GM12873 (cell line): ENCODE data around the gene UPP2.

Experiments
- CTCF ChIP-seq: IDR thresholded peaks from 2 replicates; pipeline ENCODE4 v1.5.1; 2012; ENCODE audit warnings: low read depth, mild to moderate bottlenecking, moderate library complexity, low read length, control low read depth; ENCODE audit not compliant: insufficient read depth; ENCODE audit errors: missing control alignments

The UPP2 gene

DNA sequence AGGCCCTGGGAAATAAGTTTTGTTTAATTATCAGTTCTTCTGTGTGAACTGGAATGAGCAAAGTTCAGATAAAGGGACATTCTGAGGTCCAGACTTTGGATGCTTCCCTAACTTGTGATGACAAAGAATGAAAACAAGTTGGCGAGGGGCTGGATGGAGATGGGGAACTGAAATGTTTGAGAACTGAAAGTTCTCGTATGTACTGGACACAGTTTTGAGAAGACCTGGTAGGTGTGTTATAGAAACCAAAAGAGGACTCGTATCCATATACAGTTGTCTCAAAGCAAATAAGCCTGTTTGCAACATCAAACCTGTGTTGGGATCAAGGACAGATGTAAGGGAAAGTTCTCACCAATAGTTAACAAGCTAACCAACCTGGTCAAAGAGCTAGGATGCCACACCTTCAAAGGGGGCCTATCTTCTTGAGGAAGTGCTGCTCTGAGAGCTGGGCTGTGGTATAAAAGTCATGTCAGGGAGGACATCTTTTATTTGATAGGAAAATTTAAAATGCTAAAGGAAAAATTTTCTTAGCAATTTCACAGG is at the start of gene UPP2:
UPP2 (plus strand) TSS at position 493 of the 543 bp plus-strand sequence. CDS start 188 bp downstream, outside the sequence.
- no peak for TF ChIP-seq CTCF

- no peak for TF ChIP-seq CTCF
These were observed 48.9 kb upstream of the UPP2 start for GRCh38 chr2:158052761-158053160.

DNA sequence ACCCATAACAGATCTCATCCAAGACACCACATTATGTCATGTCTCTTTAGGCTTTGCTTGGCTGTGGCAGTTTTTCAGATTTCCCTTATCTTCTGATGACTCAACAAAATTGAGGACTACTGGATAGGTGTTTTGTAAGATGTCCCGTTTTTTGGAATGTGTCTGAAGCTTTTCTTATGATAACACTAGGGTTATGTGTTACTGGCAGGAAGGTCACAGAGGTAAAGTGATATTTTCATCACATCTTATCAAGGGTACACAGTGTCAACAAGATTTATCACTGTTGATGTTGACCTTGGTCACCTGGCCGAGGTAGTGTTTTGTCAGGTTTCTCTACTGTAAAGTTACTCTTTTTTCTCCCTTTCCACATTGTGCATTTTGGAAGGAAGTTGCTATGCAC is 44.8 kb upstream of the UPP2 start:
- TF ChIP-seq CTCF: no peak

DNA sequence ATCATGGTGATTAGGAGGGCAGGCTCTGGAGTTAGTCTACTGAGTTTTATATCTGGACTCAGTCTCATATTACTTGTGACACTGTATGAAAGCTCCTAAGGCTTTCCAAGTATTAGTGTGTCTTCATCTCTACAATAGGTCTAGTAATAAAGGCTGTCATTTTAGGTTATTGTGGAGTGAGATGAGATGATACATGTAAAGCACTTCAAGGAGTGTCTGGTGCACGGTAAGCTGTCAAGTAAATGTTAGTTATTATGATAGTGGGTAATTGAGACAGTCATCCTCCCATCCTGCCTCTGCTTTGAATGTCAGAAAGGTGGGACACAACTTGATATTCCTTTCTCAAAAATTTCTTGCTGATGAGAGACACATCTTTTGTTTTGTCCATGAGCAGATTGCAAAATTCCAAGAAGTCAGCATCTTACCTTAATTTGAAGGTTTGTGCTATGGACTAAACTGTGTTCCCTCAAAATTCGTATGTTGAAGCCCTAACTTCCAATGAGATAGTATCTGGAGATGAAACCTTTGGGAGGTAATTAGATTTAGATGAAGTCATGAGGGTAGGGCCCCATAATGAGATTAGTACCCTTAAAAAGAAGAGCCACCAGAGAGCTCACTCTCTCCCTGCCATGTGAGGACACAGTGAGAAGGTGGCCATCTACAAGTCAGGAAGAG is 41.4 kb upstream of the UPP2 start:
- no peak for TF ChIP-seq CTCF

DNA sequence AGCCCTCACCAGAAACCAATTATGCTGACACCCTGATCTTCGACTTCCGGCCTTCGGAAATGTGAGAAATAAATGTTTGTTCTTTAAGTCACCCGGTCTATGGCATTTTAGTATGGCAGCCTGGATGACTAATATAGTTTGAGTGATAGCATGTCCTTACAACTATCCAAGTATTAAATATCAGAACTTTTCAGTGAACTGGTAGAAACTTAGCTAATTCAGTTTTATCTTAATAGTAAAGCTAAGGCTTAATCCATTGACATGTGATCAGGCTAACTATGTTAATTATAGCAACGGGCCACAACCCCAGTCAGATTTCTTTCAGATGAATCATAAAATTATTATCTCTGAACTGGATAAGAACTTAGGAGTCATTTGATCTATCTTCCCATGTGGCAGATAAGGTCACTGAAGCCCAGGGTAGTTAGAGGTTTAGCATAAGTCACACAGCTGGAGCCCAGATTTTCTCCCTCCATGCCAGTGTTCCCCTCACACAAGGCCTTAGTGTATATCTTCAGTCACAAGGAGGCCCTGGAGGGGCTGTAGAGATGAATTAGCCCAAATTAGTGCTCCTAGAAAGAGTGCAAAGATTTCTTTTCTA is 40.7 kb upstream of the UPP2 start:
- no peak for TF ChIP-seq CTCF

- no peak for TF ChIP-seq CTCF
These were observed 39.9 kb upstream of the UPP2 start for GRCh38 chr2:158061763-158062162.

DNA sequence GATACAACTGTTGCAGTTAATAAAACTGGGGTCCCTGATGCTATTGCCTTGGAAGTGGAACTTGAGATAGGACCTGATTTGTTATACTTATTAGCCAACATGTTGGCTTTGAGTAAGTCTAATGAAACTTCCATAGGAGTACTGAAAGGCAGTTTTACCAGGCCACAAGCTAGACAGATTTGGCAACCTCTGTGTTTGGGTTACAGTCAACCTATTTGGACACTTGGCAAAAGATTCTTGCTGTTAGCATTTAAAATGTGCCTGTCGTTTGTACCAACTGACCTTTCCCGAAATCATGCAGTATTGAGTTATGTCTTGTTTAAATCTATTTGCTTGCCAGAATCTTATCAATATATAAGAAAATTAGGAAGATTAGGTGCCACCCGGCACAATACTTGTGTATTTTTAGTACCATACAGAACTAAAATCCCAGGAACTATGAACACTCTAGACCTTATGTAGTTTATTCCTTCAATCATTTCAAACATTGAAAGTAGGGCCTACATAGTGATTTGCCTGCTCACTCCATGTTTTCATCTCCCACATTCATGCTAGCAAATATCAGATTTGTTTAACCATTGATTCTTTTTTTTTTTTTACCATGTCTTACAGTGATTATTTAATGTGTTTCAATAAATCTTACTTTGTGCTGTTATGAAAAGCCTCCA is 35.5 kb upstream of the UPP2 start:
- TF ChIP-seq CTCF: no peak
